ENCODE measurements around the gene RNF141.

- no peak for TF ChIP-seq CTCF (IDR thresholded peaks at IDR 0.05)
- no peak for TF ChIP-seq E2F4 (CRISPR knock-in tag; IDR thresholded peaks at IDR 0.05; ENCODE audit: borderline replicate concordance, low read depth)
- no peak for TF ChIP-seq ATF3 (CRISPR knock-in tag; conservative IDR thresholded peaks at IDR 0.05)
- no peak for TF ChIP-seq CREM (CRISPR knock-in tag; IDR thresholded peaks at IDR 0.05)
- TF ChIP-seq FOXP1 (CRISPR knock-in tag; IDR thresholded peaks at IDR 0.05; ENCODE audit: borderline replicate concordance): no peak
- TF ChIP-seq TCF7 (CRISPR knock-in tag; IDR thresholded peaks at IDR 0.05; ENCODE audit: low read depth): no peak
- no peak for TF ChIP-seq ZNF121 (CRISPR knock-in tag; IDR thresholded peaks at IDR 0.05)
- no peak for TF ChIP-seq GABPB1 (CRISPR knock-in tag; IDR thresholded peaks at IDR 0.05)
- TF ChIP-seq TEAD1 (CRISPR knock-in tag; IDR thresholded peaks at IDR 0.05): no peak
Observed at GRCh38 chr11:10520562-10520961, 20.4 kb downstream of the RNF141 start.

Data from WTC11 (cell line).